Rectal smooth muscle tissue (tissue), 1 donor: Measurements from ENCODE around the gene HOXC9.

ENCODE experiments used
- H3K27ac ChIP-seq: one replicate; pipeline ENCODE4 v1.7.0; 2013; ENCODE audit warnings: low read depth, low read length, inconsistent platforms
- H3K27me3 ChIP-seq: one replicate; pipeline ENCODE4 v1.7.0; 2013; ENCODE audit warnings: low read length; ENCODE audit not compliant: control insufficient read depth, insufficient read depth
- H3K36me3 ChIP-seq: one replicate; pipeline ENCODE4 v1.7.0; 2013; ENCODE audit warnings: low read length; ENCODE audit not compliant: control insufficient read depth, insufficient read depth
- H3K4me1 ChIP-seq: one replicate; pipeline ENCODE4 v1.7.0; 2013; ENCODE audit warnings: low read length; ENCODE audit not compliant: control insufficient read depth, insufficient read depth
- H3K4me3 ChIP-seq: one replicate; pipeline ENCODE4 v1.7.0; 2013; ENCODE audit warnings: low read length
- H3K9ac ChIP-seq: one replicate; pipeline ENCODE4 v1.7.0; 2013; ENCODE audit warnings: low read length

HOXC9 gene

GRCh38 chr12:54014377-54015017 lies 14.5 kb downstream of the HOXC9 start:
- H3K4me1 ChIP-seq = peaks cover under 1% of the 10 kb centered on the region
- H3K4me3 ChIP-seq = no peak overlapping the region
- no peak overlapping the region for H3K27ac ChIP-seq
- no peak overlapping the region for H3K9ac ChIP-seq
- no peaks in the 10 kb centered on the region for H3K36me3 ChIP-seq
- peaks cover 71% of the 10 kb centered on the region for H3K27me3 ChIP-seq

- H3K4me1 ChIP-seq = no peaks in the 10 kb centered on the region
- peaks cover 66% of the 10 kb centered on the region for H3K27me3 ChIP-seq
- no peak overlapping the region for H3K4me3 ChIP-seq
- no peak overlapping the region for H3K27ac ChIP-seq
- no peak overlapping the region for H3K9ac ChIP-seq
- H3K36me3 ChIP-seq = no peaks in the 10 kb centered on the region
These were observed 15.3 kb downstream of the HOXC9 start for GRCh38 chr12:54015018-54015931.

GRCh38 chr12:54016051-54016450 lies 16.1 kb downstream of the HOXC9 start:
- Histone ChIP-seq H3K4me1 (no peaks in the 10 kb centered on the region), H3K9ac (no peak overlapping the region), H3K36me3 (no peaks in the 10 kb centered on the region), H3K27me3 (peaks cover 63% of the 10 kb centered on the region), H3K27ac (no peak overlapping the region), H3K4me3 (no peak overlapping the region)

- no peak overlapping the region for H3K4me3 ChIP-seq
- H3K4me1 ChIP-seq = no peaks in the 10 kb centered on the region
- no peak overlapping the region for H3K9ac ChIP-seq
- H3K27me3 ChIP-seq = peaks cover 64% of the 10 kb centered on the region
- no peak overlapping the region for H3K27ac ChIP-seq
- no peaks in the 10 kb centered on the region for H3K36me3 ChIP-seq
These were observed 16.6 kb downstream of the HOXC9 start for GRCh38 chr12:54016478-54016964.

GRCh38 chr12:54017027-54017788 lies 17.2 kb downstream of the HOXC9 start:
- no peak overlapping the region for H3K9ac ChIP-seq
- peaks cover 68% of the 10 kb centered on the region for H3K27me3 ChIP-seq
- no peak overlapping the region for H3K27ac ChIP-seq

GRCh38 chr12:54017878-54018467 lies 18.0 kb downstream of the HOXC9 start:
- no peak overlapping the region for H3K27ac ChIP-seq
- no peaks in the 10 kb centered on the region for H3K4me1 ChIP-seq
- H3K4me3 ChIP-seq = peak overlapping the region; percentile 23
- H3K9ac ChIP-seq = no peak overlapping the region
- peaks cover 66% of the 10 kb centered on the region for H3K27me3 ChIP-seq
- H3K36me3 ChIP-seq = no peaks in the 10 kb centered on the region

More at GRCh38 chr12:54017027-54017788, 17.2 kb downstream of the HOXC9 start:
- no peaks in the 10 kb centered on the region for H3K36me3 ChIP-seq
- H3K4me3 ChIP-seq = peak overlapping the region; percentile 23
- no peaks in the 10 kb centered on the region for H3K4me1 ChIP-seq

- Histone ChIP-seq H3K36me3 (no peaks in the 10 kb centered on the region), H3K27me3 (peaks cover 66% of the 10 kb centered on the region), H3K4me3 (peak overlapping the region; percentile 23), H3K4me1 (no peaks in the 10 kb centered on the region), H3K27ac (no peak overlapping the region), H3K9ac (no peak overlapping the region)
These were observed 18.6 kb downstream of the HOXC9 start for GRCh38 chr12:54018468-54018984.

- Histone ChIP-seq H3K36me3 (no peaks in the 10 kb centered on the region), H3K27ac (no peak overlapping the region), H3K4me3 (no peak overlapping the region), H3K27me3 (peaks cover 66% of the 10 kb centered on the region), H3K4me1 (no peaks in the 10 kb centered on the region), H3K9ac (no peak overlapping the region)
These were observed 19.3 kb downstream of the HOXC9 start for GRCh38 chr12:54019091-54019811.

GRCh38 chr12:54019924-54020590 lies 20.1 kb downstream of the HOXC9 start:
- Histone ChIP-seq H3K27me3 (peaks cover 63% of the 10 kb centered on the region), H3K9ac (no peak overlapping the region), H3K4me1 (no peaks in the 10 kb centered on the region), H3K27ac (no peak overlapping the region), H3K4me3 (no peak overlapping the region), H3K36me3 (no peaks in the 10 kb centered on the region)

- no peaks in the 10 kb centered on the region for H3K4me1 ChIP-seq
- no peak overlapping the region for H3K9ac ChIP-seq
- H3K4me3 ChIP-seq = no peak overlapping the region
- no peaks in the 10 kb centered on the region for H3K36me3 ChIP-seq
- H3K27ac ChIP-seq = no peak overlapping the region
- peaks cover 62% of the 10 kb centered on the region for H3K27me3 ChIP-seq
These were observed 20.8 kb downstream of the HOXC9 start for GRCh38 chr12:54020591-54021405.
